ENCODE results near the gene RPL35.
"Not testable (repeated sequence)": the region's sequence is repeated elsewhere in the genome, so short reads cannot be mapped to it uniquely, and the experiment has no call there.

The RPL35 gene

GRCh38 chr9:124852121-124852828 lies 9.5 kb downstream of the RPL35 start:
- DNase-seq: no peak

GRCh38 chr9:124849801-124850200 lies 12.0 kb downstream of the RPL35 start:
- no peak for DNase-seq

GRCh38 chr9:124846969-124847368 lies 14.8 kb downstream of the RPL35 start:
- DNase-seq: no peak

- DNase-seq: not testable (repeated sequence)
Observed at GRCh38 chr9:124846467-124846866, 15.3 kb downstream of the RPL35 start.

- no peak for DNase-seq
Observed at GRCh38 chr9:124844291-124844690, 17.5 kb downstream of the RPL35 start.

- no peak for DNase-seq
Observed at GRCh38 chr9:124843456-124844034, 18.2 kb downstream of the RPL35 start.

GRCh38 chr9:124841075-124841821 lies 20.5 kb downstream of the RPL35 start:
- DNase-seq: no peak

- no peak for DNase-seq
Observed at GRCh38 chr9:124840300-124840833, 21.4 kb downstream of the RPL35 start.

- no peak for DNase-seq
Observed at GRCh38 chr9:124839612-124840299, 22.0 kb downstream of the RPL35 start.

- DNase-seq: not testable (repeated sequence)
Observed at GRCh38 chr9:124838567-124839275, 23.0 kb downstream of the RPL35 start.

GRCh38 chr9:124838132-124838531 lies 23.6 kb downstream of the RPL35 start:
- not testable (repeated sequence) for DNase-seq

- DNase-seq: no peak
Observed at GRCh38 chr9:124835026-124835557, 26.7 kb downstream of the RPL35 start.

- DNase-seq: no peak
Observed at GRCh38 chr9:124834591-124834990, 27.2 kb downstream of the RPL35 start.

GRCh38 chr9:124831642-124832364 lies 30.0 kb downstream of the RPL35 start:
- DNase-seq: no peak

- no peak for DNase-seq
Observed at GRCh38 chr9:124830593-124830992, 31.2 kb downstream of the RPL35 start.

GRCh38 chr9:124829334-124829669 lies 32.5 kb downstream of the RPL35 start:
- no peak for DNase-seq

GRCh38 chr9:124828489-124829333 lies 33.0 kb downstream of the RPL35 start:
- no peak for DNase-seq

- no peak for DNase-seq
Observed at GRCh38 chr9:124820698-124821623, 40.8 kb downstream of the RPL35 start.

Data from activated CD4-positive, alpha-beta T cell treated with anti-CD3 and anti-CD28 coated beads for 4 hours (primary cell).